Measurements from ENCODE around the gene FARSA.
A peak's percentile ranks its signal among the peaks of the same experiment; 100 is the strongest.
"Not testable (repeated sequence)": the region's sequence is repeated elsewhere in the genome, so short reads cannot be mapped to it uniquely, and the experiment has no call there.

The FARSA gene

GRCh38 chr19:12953799-12954611 is 20.5 kb upstream of the FARSA start:
- H3K27ac ChIP-seq (ENCODE audit: low read length) = peak overlapping the region; percentile 78
- peak overlapping the region; percentile 31 for H3K9ac ChIP-seq (ENCODE audit: low read length)
- H4K20me1 ChIP-seq (ENCODE audit: insufficient read depth, low read length) = peaks cover 17% of the 10 kb centered on the region

GRCh38 chr19:12953138-12953798 is 19.8 kb upstream of the FARSA start:
- Histone ChIP-seq H3K9ac (ENCODE audit: low read length) (peak overlapping the region; percentile 31; the same call in 1 of the 2 replicates), H3K4me3 (ENCODE audit: low read length) (no peak overlapping the region; the same call in 1 of the 2 replicates), H3K4me1 (ENCODE audit: low read length) (peaks cover 31% of the 10 kb centered on the region), H2AFZ (ENCODE audit: low read depth, low read length) (no peak overlapping the region), H3K27me3 (ENCODE audit: low read depth, low read length) (no peaks in the 10 kb centered on the region), H4K20me1 (ENCODE audit: insufficient read depth, low read length) (peaks cover 17% of the 10 kb centered on the region), H3K36me3 (replicated peaks; ENCODE audit: low read depth, low read length) (peaks cover 50% of the 10 kb centered on the region), H3K27ac (ENCODE audit: low read length) (peak overlapping the region; percentile 78), H3K4me2 (ENCODE audit: low read length) (peak overlapping the region; percentile 62), H3K79me2 (ENCODE audit: low read length) (peaks cover 86% of the 10 kb centered on the region), H3K9me3 (ENCODE audit: insufficient read depth, low read length) (no peaks in the 10 kb centered on the region)
- TF ChIP-seq, protein P1, sequence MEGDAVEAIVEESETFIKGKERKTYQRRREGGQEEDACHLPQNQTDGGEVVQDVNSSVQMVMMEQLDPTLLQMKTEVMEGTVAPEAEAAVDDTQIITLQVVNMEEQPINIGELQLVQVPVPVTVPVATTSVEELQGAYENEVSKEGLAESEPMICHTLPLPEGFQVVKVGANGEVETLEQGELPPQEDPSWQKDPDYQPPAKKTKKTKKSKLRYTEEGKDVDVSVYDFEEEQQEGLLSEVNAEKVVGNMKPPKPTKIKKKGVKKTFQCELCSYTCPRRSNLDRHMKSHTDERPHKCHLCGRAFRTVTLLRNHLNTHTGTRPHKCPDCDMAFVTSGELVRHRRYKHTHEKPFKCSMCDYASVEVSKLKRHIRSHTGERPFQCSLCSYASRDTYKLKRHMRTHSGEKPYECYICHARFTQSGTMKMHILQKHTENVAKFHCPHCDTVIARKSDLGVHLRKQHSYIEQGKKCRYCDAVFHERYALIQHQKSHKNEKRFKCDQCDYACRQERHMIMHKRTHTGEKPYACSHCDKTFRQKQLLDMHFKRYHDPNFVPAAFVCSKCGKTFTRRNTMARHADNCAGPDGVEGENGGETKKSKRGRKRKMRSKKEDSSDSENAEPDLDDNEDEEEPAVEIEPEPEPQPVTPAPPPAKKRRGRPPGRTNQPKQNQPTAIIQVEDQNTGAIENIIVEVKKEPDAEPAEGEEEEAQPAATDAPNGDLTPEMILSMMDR (IDR thresholded peaks at IDR 0.05; ENCODE audit: low read depth, low read length) = no peak
- TF ChIP-seq EZH2phosphoT487 (IDR thresholded peaks at IDR 0.05; ENCODE audit: low read depth) = no peak

More at GRCh38 chr19:12953799-12954611, 20.5 kb upstream of the FARSA start:
- Histone ChIP-seq H3K36me3 (replicated peaks; ENCODE audit: low read depth, low read length) (peaks cover 43% of the 10 kb centered on the region), H3K27me3 (ENCODE audit: low read depth, low read length) (no peaks in the 10 kb centered on the region), H3K4me1 (ENCODE audit: low read length) (peaks cover 31% of the 10 kb centered on the region), H3K4me3 (ENCODE audit: low read length) (peak overlapping the region; percentile 37), H2AFZ (ENCODE audit: low read depth, low read length) (no peak overlapping the region), H3K9me3 (ENCODE audit: insufficient read depth, low read length) (no peaks in the 10 kb centered on the region), H3K79me2 (ENCODE audit: low read length) (peaks cover 79% of the 10 kb centered on the region), H3K4me2 (ENCODE audit: low read length) (peak overlapping the region; percentile 62)
- no peak for TF ChIP-seq EZH2phosphoT487 (IDR thresholded peaks at IDR 0.05; ENCODE audit: low read depth)
- TF ChIP-seq, protein P1 (IDR thresholded peaks at IDR 0.05; ENCODE audit: low read depth, low read length) = no peak

DNA sequence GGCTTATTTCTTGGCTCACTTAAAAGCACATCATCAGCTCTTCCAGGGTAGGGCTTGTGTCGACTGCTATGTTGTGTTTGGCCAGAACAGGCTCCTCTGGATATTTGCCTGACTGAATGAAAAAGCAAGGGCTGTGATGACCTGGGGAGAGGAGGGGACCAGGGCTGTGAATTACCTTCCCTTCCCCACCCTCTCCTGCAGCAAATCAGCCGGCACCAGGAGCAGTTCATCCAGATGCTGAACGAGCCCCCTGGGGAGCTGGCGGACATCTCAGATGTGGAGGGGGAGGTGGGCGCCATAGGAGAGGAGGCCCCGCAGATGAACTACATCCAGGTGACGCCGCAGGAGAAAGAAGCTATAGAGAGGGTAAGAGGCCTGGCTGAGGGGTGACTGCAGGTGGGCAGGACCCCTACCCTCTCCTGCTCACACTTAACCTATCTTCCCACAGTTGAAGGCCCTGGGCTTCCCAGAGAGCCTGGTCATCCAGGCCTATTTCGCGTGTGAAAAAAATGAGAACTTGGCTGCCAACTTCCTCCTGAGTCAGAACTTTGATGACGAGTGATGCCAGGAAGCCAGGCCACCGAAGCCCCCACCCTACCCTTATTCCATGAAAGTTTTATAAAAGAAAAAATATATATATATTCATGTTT is 19.1 kb upstream of the FARSA start:
- Histone ChIP-seq H3K4me3 (ENCODE audit: low read length) (no peak overlapping the region), H3K4me1 (ENCODE audit: low read length) (peaks cover 31% of the 10 kb centered on the region), H3K9ac (ENCODE audit: low read length) (no peak overlapping the region), H3K79me2 (ENCODE audit: low read length) (peaks cover 89% of the 10 kb centered on the region), H3K36me3 (replicated peaks; ENCODE audit: low read depth, low read length) (peaks cover 57% of the 10 kb centered on the region), H3K27me3 (ENCODE audit: low read depth, low read length) (no peaks in the 10 kb centered on the region), H4K20me1 (ENCODE audit: insufficient read depth, low read length) (peaks cover 17% of the 10 kb centered on the region), H2AFZ (ENCODE audit: low read depth, low read length) (no peak overlapping the region), H3K9me3 (ENCODE audit: insufficient read depth, low read length) (no peaks in the 10 kb centered on the region), H3K27ac (ENCODE audit: low read length) (no peak overlapping the region), H3K4me2 (ENCODE audit: low read length) (no peak overlapping the region)
- no peak for TF ChIP-seq EZH2phosphoT487 (IDR thresholded peaks at IDR 0.05; ENCODE audit: low read depth)
- TF ChIP-seq, protein P1 (IDR thresholded peaks at IDR 0.05; ENCODE audit: low read depth, low read length) = no peak

DNA sequence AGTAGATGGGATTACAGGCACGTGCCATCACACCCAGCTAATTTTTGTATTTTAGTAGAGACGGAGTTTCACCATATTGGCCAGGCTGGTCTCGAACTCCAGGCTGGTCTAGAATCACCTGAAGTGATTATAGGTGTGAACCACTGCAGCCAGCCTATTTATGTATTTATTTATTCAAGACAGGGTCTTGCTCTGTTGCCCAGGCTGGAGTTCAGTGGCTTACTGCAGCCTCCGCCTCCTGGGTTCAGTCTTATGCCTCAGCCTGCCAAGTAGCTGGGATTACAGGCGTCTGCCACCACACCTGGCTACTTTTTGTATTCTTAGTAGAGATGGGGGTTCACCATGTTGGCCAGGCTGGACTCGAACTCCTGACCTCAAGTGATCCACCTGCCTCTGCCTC is 18.5 kb upstream of the FARSA start:
- Histone ChIP-seq H3K4me1 (ENCODE audit: low read length) (peaks cover 37% of the 10 kb centered on the region), H3K79me2 (ENCODE audit: low read length) (peaks cover 89% of the 10 kb centered on the region), H4K20me1 (ENCODE audit: insufficient read depth, low read length) (peaks cover 17% of the 10 kb centered on the region), H3K36me3 (replicated peaks; ENCODE audit: low read depth, low read length) (peaks cover 62% of the 10 kb centered on the region)
- not testable (repeated sequence) for H2AFZ ChIP-seq (ENCODE audit: low read depth, low read length); H3K9ac ChIP-seq (ENCODE audit: low read length); H3K4me3 ChIP-seq (ENCODE audit: low read length); H3K27ac ChIP-seq (ENCODE audit: low read length); H3K9me3 ChIP-seq (ENCODE audit: insufficient read depth, low read length); H3K4me2 ChIP-seq (ENCODE audit: low read length); H3K27me3 ChIP-seq (ENCODE audit: low read depth, low read length)
